H1 (cell line): Measurements from ENCODE around the gene CFAP161. TPM values are rescaled to one million over a fixed set of nuclear protein-coding genes. Genes with fewer than 3 reads are reported as not detected.
A peak's percentile ranks its signal among the peaks of the same experiment; 100 is the strongest.

ENCODE experiments used
- CTCF ChIA-PET: fragments of 300-600 bp; sonication (Branson Sonifier 250); formaldehyde crosslinking; loops from one replicate; lab custom pipeline; 2021; ENCODE audit not compliant: partially characterized antibody; lab: Charles Lee
- POLR2A ChIA-PET: fragments of 300-600 bp; sonication (Branson Sonifier 250); formaldehyde crosslinking; loops from one replicate; lab custom pipeline; 2021; ENCODE audit warnings: inconsistent platforms; ENCODE audit not compliant: partially characterized antibody; lab: Charles Lee
- DNase-seq, 2 experiments: peaks; one replicate each; pipeline versions ENCODE4 v3.0.0 to v3.0.0-alpha.2; 2010 to 2022; ENCODE audit warnings: low spot score in 2 of 2, low read depth in 1 of 2, mixed read lengths in 1 of 2
- FAIRE-seq: peaks from 2 replicates; lab custom pipeline; 2011; peaks lifted over from hg19 to GRCh38; lab: Jason Lieb, UNC
- H2AFZ ChIP-seq: 2 replicates; pipeline ENCODE4 v1.8.1; 2012; ENCODE audit warnings: low read length, inconsistent platforms
- H2AK5ac ChIP-seq: 2 replicates; pipeline ENCODE4 v1.6.1; 2013; ENCODE audit warnings: low read depth, low read length
- H2BK120ac ChIP-seq: replicated peaks from 2 replicates; pipeline ENCODE3; 2013; ENCODE audit warnings: low read depth, low read length, inconsistent platforms
- H2BK12ac ChIP-seq: 2 replicates; pipeline ENCODE4 v1.6.1; 2013; ENCODE audit warnings: low read depth, low read length
- H2BK15ac ChIP-seq: 2 replicates; pipeline ENCODE4 v1.6.1; 2013; ENCODE audit warnings: low read length
- H2BK20ac ChIP-seq: 2 replicates; pipeline ENCODE4 v1.6.1; 2013; ENCODE audit warnings: low read length
- H2BK5ac ChIP-seq: 2 replicates; pipeline ENCODE4 v1.6.1; 2013; ENCODE audit warnings: low read depth, low read length
- H3K14ac ChIP-seq: 2 replicates; pipeline ENCODE4 v1.6.1; 2013; ENCODE audit warnings: inconsistent platforms; ENCODE audit not compliant: insufficient read length
- H3K18ac ChIP-seq: 2 replicates; pipeline ENCODE4 v1.6.1; 2013; ENCODE audit warnings: low read length; ENCODE audit errors: extremely low read depth
- H3K23ac ChIP-seq: 2 replicates; pipeline ENCODE4 v1.6.1; 2013; ENCODE audit warnings: inconsistent platforms; ENCODE audit not compliant: insufficient read length
- H3K23me2 ChIP-seq: 2 replicates; pipeline ENCODE4 v1.6.1; 2013; ENCODE audit warnings: low read depth, low read length
- H3K27ac ChIP-seq: 2 replicates; pipeline ENCODE4 v1.6.1; 2011; ENCODE audit warnings: low read depth, low read length, inconsistent platforms
- H3K27me3 ChIP-seq, 4 experiments: replicated peaks in 1 of 4; 1 replicate in 1 of 4; 2 replicates in 3 of 4; pipeline versions ENCODE4 v1.6.1 to v1.8.1; 2011 to 2013; ENCODE audit warnings: low read length in 3 of 4, mild to moderate bottlenecking in 3 of 4, inconsistent platforms in 2 of 4, mixed read lengths in 2 of 4, moderate library complexity in 1 of 4; ENCODE audit not compliant: control insufficient read depth in 3 of 4, insufficient read depth in 3 of 4; ENCODE audit errors: extremely low read depth in 1 of 4
- H3K36me3 ChIP-seq, 4 experiments: 2 replicates each; pipeline versions ENCODE4 v1.6.1 to v1.8.1; 2011 to 2013; ENCODE audit warnings: mild to moderate bottlenecking in 4 of 4, low read length in 3 of 4, moderate library complexity in 2 of 4, control low read depth in 1 of 4, inconsistent platforms in 1 of 4; ENCODE audit not compliant: insufficient read depth in 4 of 4, control insufficient read depth in 2 of 4
- H3K4ac ChIP-seq: replicated peaks from 2 replicates; pipeline ENCODE3; 2013; ENCODE audit warnings: low read length, low read depth, mixed read lengths, inconsistent platforms; ENCODE audit not compliant: insufficient read length
- H3K4me1 ChIP-seq, 4 experiments: replicated peaks in 1 of 4; 1 replicate in 1 of 4; 2 replicates in 3 of 4; pipeline versions ENCODE4 v1.6.1 to v1.8.1; 2011 to 2013; ENCODE audit warnings: low read length in 3 of 4, inconsistent platforms in 2 of 4, mixed read lengths in 1 of 4; ENCODE audit not compliant: insufficient read depth in 4 of 4, control insufficient read depth in 3 of 4
- H3K4me2 ChIP-seq, 2 experiments: 2 replicates each; pipeline versions ENCODE4 v1.6.1 to v1.8.1; 2011 to 2013; ENCODE audit warnings: low read depth in 2 of 2, low read length in 2 of 2, control low read depth in 1 of 2, inconsistent platforms in 1 of 2, mild to moderate bottlenecking in 1 of 2; ENCODE audit not compliant: insufficient read depth in 1 of 2
- H3K4me3 ChIP-seq, 4 experiments: fragments of 200-600, 300-600 bp in 1 of 4; sonication (generic), shearing (Covaris generic), sonication (Bioruptor Twin) in 1 of 4; 2 replicates each; pipeline versions ENCODE4 v1.5.1 to v1.8.1; 2011 to 2016; ENCODE audit warnings: low read length in 4 of 4, low read depth in 3 of 4, control low read depth in 2 of 4, inconsistent platforms in 2 of 4, mild to moderate bottlenecking in 2 of 4, mixed read lengths in 1 of 4, moderate library complexity in 1 of 4; ENCODE audit not compliant: insufficient read depth in 2 of 4; ENCODE audit errors: extremely low read depth in 1 of 4
- H3K56ac ChIP-seq: replicated peaks from 2 replicates; pipeline ENCODE3; 2013; ENCODE audit warnings: low read depth, mild to moderate bottlenecking, mixed read lengths, low read length, inconsistent platforms; ENCODE audit not compliant: insufficient read length
- H3K79me1 ChIP-seq: 2 replicates; pipeline ENCODE4 v1.6.1; 2013; ENCODE audit warnings: low read depth, low read length, control low read depth
- H3K79me2 ChIP-seq, 2 experiments: 2 replicates each; pipeline versions ENCODE4 v1.6.1 to v1.8.1; 2012 to 2013; ENCODE audit warnings: low read length in 2 of 2, mild to moderate bottlenecking in 2 of 2, inconsistent platforms in 1 of 2; ENCODE audit not compliant: insufficient read depth in 2 of 2, control insufficient read depth in 1 of 2
- H3K9ac ChIP-seq, 4 experiments: replicated peaks in 1 of 4; 1 replicate in 1 of 4; 2 replicates in 3 of 4; pipeline versions ENCODE4 v1.6.1 to v1.8.1; 2011 to 2013; ENCODE audit warnings: low read depth in 3 of 4, low read length in 3 of 4, control low read depth in 2 of 4, mild to moderate bottlenecking in 2 of 4, moderate library complexity in 2 of 4, inconsistent platforms in 1 of 4; ENCODE audit errors: extremely low read depth in 1 of 4
- H3K9me3 ChIP-seq, 2 experiments: 2 replicates each; pipeline versions ENCODE4 v1.6.1 to v1.8.1; 2012 to 2013; ENCODE audit warnings: mild to moderate bottlenecking in 2 of 2, moderate library complexity in 2 of 2, control low read depth in 1 of 2, inconsistent platforms in 1 of 2, low read depth in 1 of 2, low read length in 1 of 2, mixed read lengths in 1 of 2; ENCODE audit not compliant: insufficient read depth in 2 of 2
- H4K20me1 ChIP-seq, 2 experiments: replicated peaks in 1 of 2; 2 replicates each; pipeline versions ENCODE3 to v1.8.1; 2011 to 2013; ENCODE audit warnings: inconsistent platforms in 2 of 2, low read length in 2 of 2, mild to moderate bottlenecking in 1 of 2; ENCODE audit not compliant: insufficient read depth in 2 of 2, control insufficient read depth in 1 of 2
- H4K5ac ChIP-seq: 2 replicates; pipeline ENCODE4 v1.6.1; 2013; ENCODE audit warnings: low read length, low read depth, mixed read lengths, inconsistent platforms; ENCODE audit not compliant: insufficient read length
- H4K8ac ChIP-seq: 2 replicates; pipeline ENCODE4 v1.8.0; 2013; ENCODE audit warnings: mild to moderate bottlenecking, moderate library complexity, low read length, inconsistent platforms; ENCODE audit not compliant: insufficient read depth; ENCODE audit errors: extremely low read depth
- H4K91ac ChIP-seq: replicated peaks from 2 replicates; pipeline ENCODE3; 2013; ENCODE audit warnings: low read length, mixed read lengths, inconsistent platforms; ENCODE audit not compliant: insufficient read length
- ASH2L ChIP-seq: fragments of 200-600, 300-600 bp; sonication (generic); IDR thresholded peaks from one replicate; pipeline ENCODE4 v1.7.1; 2017; ENCODE audit warnings: low read length
- EGR1 ChIP-seq: IDR thresholded peaks from 2 replicates; pipeline ENCODE4 v1.6.1; 2011; ENCODE audit warnings: low read depth, low read length, borderline replicate concordance
- NANOG ChIP-seq: IDR thresholded peaks from 2 replicates; pipeline ENCODE4 v1.6.1; 2011; ENCODE audit warnings: low read length, low read depth, mild to moderate bottlenecking, inconsistent platforms; ENCODE audit not compliant: insufficient read depth, poor library complexity, severe bottlenecking
- RBBP5 ChIP-seq: IDR thresholded peaks from 2 replicates; pipeline ENCODE4 v1.7.1; 2012; ENCODE audit warnings: low read depth, mild to moderate bottlenecking, inconsistent platforms, low read length, moderate library complexity, borderline replicate concordance
- WGBS, 2 experiments: shearing (Covaris generic) in 1 of 2; methylation state at CpG; one replicate each; pipeline versions ENCODE4 v1.1.6 to v1.1.7; 2013 to 2015; ENCODE audit warnings: low lambda C conversion rate in 2 of 2, mixed read lengths in 2 of 2, inconsistent platforms in 1 of 2, low coverage in 1 of 2, missing lambda C conversion rate in 1 of 2; ENCODE audit not compliant: insufficient replicate concordance in 2 of 2, insufficient coverage in 1 of 2, insufficient read length in 1 of 2; ENCODE audit errors: extremely low coverage in 1 of 2, missing lambda C conversion rate in 1 of 2; 5-methylcytosine and 5-hydroxymethylcytosine counted together
- polyA plus RNA-seq, 7 experiments: library from polyadenylated mRNA; depleted of rRNA in 3 of 7; stranded (reverse) in 5 of 7; unstranded in 2 of 7; fragments of >200 nt in 5 of 7; fragments of 200-250 nt in 2 of 7; gene quantifications; 1 replicate in 5 of 7; 2 replicates in 1 of 7; 4 replicates in 1 of 7; pipeline versions ENCODE4 v1.2.1 to v1.2.3, GENCODE V29; 2011 to 2013; ENCODE audit warnings: missing spikeins in 2 of 7, mixed read lengths in 2 of 7
- total RNA-seq: library from RNA; stranded (reverse); fragmentation: NEBNext Ultra II Directional; extraction: Animal tissue kit (Norgen Biotek cat#: 25700); gene quantifications from 2 replicates; pipeline ENCODE4 v1.2.1, GENCODE V29; 2021

Gene CFAP161
- total and polyA plus RNA-seq, 2 of the 8 experiments (the other 6 are each of a cell fraction or from before 2014, with no cell fraction given): 0.05 TPM; not detected in 1

DNA sequence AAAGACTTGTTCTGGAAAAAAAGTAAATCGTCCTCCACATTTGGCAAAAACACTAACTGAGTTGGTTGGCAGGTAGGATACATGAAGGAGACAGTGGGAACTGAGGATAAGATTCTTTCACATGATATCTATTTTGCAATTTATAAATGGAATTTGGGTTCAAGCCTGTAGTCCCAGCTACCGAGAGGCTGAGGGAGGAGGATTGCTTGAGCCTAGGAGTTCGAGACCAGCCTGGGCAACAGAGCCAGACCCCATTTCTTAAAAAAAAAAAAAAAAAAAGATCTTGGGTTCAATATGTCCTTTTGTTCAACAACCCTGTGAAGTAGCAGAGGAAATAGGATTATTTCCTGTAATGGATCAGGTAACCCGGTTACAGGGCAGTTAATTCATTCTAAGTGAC, 35.7 kb upstream of the CFAP161 start:
- no peaks in the 10 kb centered on the region for H3K27me3 ChIP-seq
- H2BK120ac ChIP-seq: no peak overlapping the region
- H3K4me3 ChIP-seq: no peak overlapping the region
- H2BK5ac ChIP-seq: no peak overlapping the region
- no peaks in the 10 kb centered on the region for H3K23me2 ChIP-seq
- no peak overlapping the region for H2BK20ac ChIP-seq
- no peak overlapping the region for H3K56ac ChIP-seq
- no peak overlapping the region for H2BK15ac ChIP-seq
- no peak overlapping the region for H3K27ac ChIP-seq
- POLR2A ChIA-PET: interaction anchor here (0.6 kb wide), 1 partner anchor 234 kb away, joined by 3 read pairs; no protein-coding TSS in a partner anchor
- H3K79me2 ChIP-seq: no peaks in the 10 kb centered on the region
- peak in 1 of 2 experiments; percentile 6 for DNase-seq
- no peak overlapping the region for H4K91ac ChIP-seq
- no peak overlapping the region for H3K4me2 ChIP-seq
- H2BK12ac ChIP-seq: no peak overlapping the region
- H3K14ac ChIP-seq: no peak overlapping the region
- H2AK5ac ChIP-seq: no peak overlapping the region
- no peak overlapping the region for H4K8ac ChIP-seq
- no peak overlapping the region for H3K9ac ChIP-seq
- H3K4ac ChIP-seq: no peak overlapping the region
- no peaks in the 10 kb centered on the region for H3K36me3 ChIP-seq
- 92% methylated on average over 4 of the region's 4 CpGs; no CpG with 5 or more reads in 1 of the 2 experiments for WGBS, 2 experiments
- H4K5ac ChIP-seq: no peak overlapping the region
- CTCF ChIA-PET: interaction anchor here (0.6 to 6.2 kb wide), 7 partner anchors 8 to 299 kb away, joined by 3 to 22 read pairs (median 4); no protein-coding TSS in a partner anchor
- FAIRE-seq: no peak
- H3K4me1 ChIP-seq: no peaks in the 10 kb centered on the region
- H3K23ac ChIP-seq: no peak overlapping the region
- no peak overlapping the region for H3K18ac ChIP-seq
- H4K20me1 ChIP-seq: no peaks in the 10 kb centered on the region
- H3K9me3 ChIP-seq: no peaks in the 10 kb centered on the region
- H2AFZ ChIP-seq: no peak overlapping the region
- no peaks in the 10 kb centered on the region for H3K79me1 ChIP-seq
- TF ChIP-seq RBBP5 (no peak), ASH2L (no peak), NANOG (no peak), EGR1 (no peak)
